ENCODE measurements around the gene ZNF608. TPM values are rescaled to one million over a fixed set of nuclear protein-coding genes. Genes with fewer than 3 reads are reported as not detected.

ZNF608 gene
- total and polyA plus RNA-seq, 4 donors = 1.4 to 7.6 (median 3.2) TPM

GRCh38 chr5:124736082-124736804 lies 10.2 kb downstream of the ZNF608 start:
- H3K4me1 ChIP-seq (ENCODE audit: control insufficient read depth in 4 of 4, insufficient read depth in 4 of 4, low read length in 3 of 4) = peaks cover 3 to 9% (median 5%) of the 10 kb centered on the region in 4 donors
- H3K27me3 ChIP-seq (ENCODE audit: control insufficient read depth in 4 of 4, insufficient read depth in 4 of 4, low read length in 3 of 4) = no peaks in the 10 kb centered on the region
- H3K9me3 ChIP-seq (ENCODE audit: control insufficient read depth in 4 of 4, low read length in 3 of 4) = no peaks in the 10 kb centered on the region
- no peak overlapping the region for H3K9ac ChIP-seq (ENCODE audit: low read depth in 1 of 2, low read length in 2 of 2)
- WGBS = 79% methylated on average over 6 of the region's 6 CpGs
- TF ChIP-seq JUND (IDR thresholded peaks at IDR 0.05) = no peak
- TF ChIP-seq HNF4A (conservative IDR thresholded peaks at IDR 0.05) = peak; percentile 26 to 34
- peak overlapping the region in 1 of 2 donors; percentile 31 for H3K27ac ChIP-seq (ENCODE audit: low read depth in 1 of 2, low read length in 2 of 2)
- no peaks in the 10 kb centered on the region for H3K36me3 ChIP-seq (ENCODE audit: control insufficient read depth in 4 of 4, insufficient read depth in 3 of 4, low read depth in 1 of 4, low read length in 3 of 4)
- no peak overlapping the region for H3K4me3 ChIP-seq (ENCODE audit: low read depth in 1 of 3, low read length in 3 of 3)
- no peak for DNase-seq (ENCODE audit: low spot score)

GRCh38 chr5:124735169-124735858 lies 11.1 kb downstream of the ZNF608 start:
- no peak for DNase-seq (ENCODE audit: low spot score)

More at GRCh38 chr5:124735169-124735858, 11.1 kb downstream of the ZNF608 start:
- no peaks in the 10 kb centered on the region for H3K27me3 ChIP-seq (ENCODE audit: control insufficient read depth in 4 of 4, insufficient read depth in 4 of 4, low read length in 3 of 4)
- H3K4me3 ChIP-seq (ENCODE audit: low read depth in 1 of 3, low read length in 3 of 3) = no peak overlapping the region
- H3K4me1 ChIP-seq (ENCODE audit: control insufficient read depth in 4 of 4, insufficient read depth in 4 of 4, low read length in 3 of 4) = peaks cover 3 to 9% (median 5%) of the 10 kb centered on the region in 4 donors
- H3K36me3 ChIP-seq (ENCODE audit: control insufficient read depth in 4 of 4, insufficient read depth in 3 of 4, low read depth in 1 of 4, low read length in 3 of 4) = no peaks in the 10 kb centered on the region
- 50% methylated on average over 24 of the region's 24 CpGs for WGBS
- no peak overlapping the region for H3K9ac ChIP-seq (ENCODE audit: low read depth in 1 of 2, low read length in 2 of 2)
- H3K9me3 ChIP-seq (ENCODE audit: control insufficient read depth in 4 of 4, low read length in 3 of 4) = no peaks in the 10 kb centered on the region
- TF ChIP-seq SP1 (IDR thresholded peaks at IDR 0.05) (no peak), MAX (IDR thresholded peaks at IDR 0.05) (no peak), FOXA2 (IDR thresholded peaks at IDR 0.05) (no peak), EGR1 (IDR thresholded peaks at IDR 0.05; ENCODE audit: low read depth in 2 of 2) (no peak), GABPA (IDR thresholded peaks at IDR 0.05 in 1 of 2, conservative IDR thresholded peaks at IDR 0.05 in 1 of 2) (no peak), ATF3 (IDR thresholded peaks at IDR 0.05) (no peak), HNF4A (conservative IDR thresholded peaks at IDR 0.05) (no peak), CTCF (IDR thresholded peaks at IDR 0.05; ENCODE audit: low read depth, low read length, missing input control) (no peak), JUND (IDR thresholded peaks at IDR 0.05) (no peak), NR2F2 (IDR thresholded peaks at IDR 0.05) (no peak), REST (IDR thresholded peaks at IDR 0.05) (no peak), RXRA (IDR thresholded peaks at IDR 0.05) (no peak), TAF1 (conservative IDR thresholded peaks at IDR 0.05) (no peak)
- no peak overlapping the region for H3K27ac ChIP-seq (ENCODE audit: low read depth in 1 of 2, low read length in 2 of 2)

All from liver (tissue), 9 donors.